GOT3 (cell line): Measurements from ENCODE around the gene CYP4F3.
"Not testable (repeated sequence)": the region's sequence is repeated elsewhere in the genome, so short reads cannot be mapped to it uniquely, and the experiment has no call there.

Source experiments
- DNase-seq: peaks from one replicate; lab custom pipeline; 2025; ENCODE audit warnings: mixed read lengths; lab: John Stamatoyannopoulos, UW

The CYP4F3 gene

GRCh38 chr19:15629003-15629880 lies 11.5 kb upstream of the CYP4F3 start:
- DNase-seq, result no peak

DNA sequence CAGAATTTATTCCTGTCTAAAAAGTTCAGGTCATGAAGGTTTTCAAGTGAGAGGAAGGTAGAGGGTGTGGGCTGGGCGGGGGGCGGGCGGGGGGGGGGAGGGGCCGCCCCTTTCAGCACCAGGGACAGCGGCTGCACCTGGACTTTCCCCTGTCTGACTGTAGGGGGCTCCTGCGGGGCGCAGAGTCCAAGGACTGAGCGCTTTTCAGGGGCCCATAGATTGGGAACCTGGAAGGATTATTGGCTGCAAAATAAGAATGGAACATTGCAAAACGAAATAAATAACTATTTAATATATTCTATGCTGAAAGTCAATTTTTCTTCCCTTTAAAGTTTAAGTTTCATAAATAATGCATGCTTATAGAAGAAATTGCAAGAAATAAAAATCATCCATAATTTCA lies 8.9 kb upstream of the CYP4F3 start:
- no peak for DNase-seq

DNA sequence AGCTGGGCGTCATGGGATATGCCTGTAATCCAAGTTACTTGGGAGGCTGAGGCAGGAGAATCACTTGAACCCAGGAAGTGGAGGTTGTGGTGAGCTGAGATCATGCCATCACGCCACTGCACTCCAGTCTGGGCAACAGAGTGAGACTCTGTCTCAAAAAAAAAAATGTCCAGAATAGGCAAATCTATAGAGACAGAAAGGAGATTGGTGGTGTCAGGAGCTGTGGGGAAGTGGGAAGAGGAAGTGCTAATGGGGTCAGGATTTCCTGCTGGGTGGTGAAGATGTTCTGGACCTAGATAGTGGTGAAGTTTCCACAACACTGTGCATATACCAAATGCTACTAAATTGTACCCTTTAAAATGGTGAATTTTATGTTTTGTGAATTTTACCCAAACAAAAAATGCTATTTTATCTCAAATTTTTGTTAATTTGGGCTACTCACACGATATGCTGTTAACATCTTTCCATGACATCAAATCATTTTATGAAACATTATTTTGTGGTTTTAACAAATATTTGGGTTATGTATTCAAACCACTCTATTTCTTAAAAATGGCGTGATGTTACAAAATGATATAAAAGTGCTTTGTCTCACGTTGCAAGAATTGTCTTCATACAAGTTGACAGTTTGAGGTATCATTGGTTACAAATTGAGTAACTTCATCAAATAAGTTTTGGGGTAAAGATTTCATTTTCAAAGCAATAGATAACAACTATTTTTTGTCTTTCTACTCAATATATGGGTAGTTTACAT lies 7.4 kb upstream of the CYP4F3 start:
- DNase-seq, result no peak

GRCh38 chr19:15634105-15634504 lies 6.6 kb upstream of the CYP4F3 start:
- DNase-seq, result no peak

DNA sequence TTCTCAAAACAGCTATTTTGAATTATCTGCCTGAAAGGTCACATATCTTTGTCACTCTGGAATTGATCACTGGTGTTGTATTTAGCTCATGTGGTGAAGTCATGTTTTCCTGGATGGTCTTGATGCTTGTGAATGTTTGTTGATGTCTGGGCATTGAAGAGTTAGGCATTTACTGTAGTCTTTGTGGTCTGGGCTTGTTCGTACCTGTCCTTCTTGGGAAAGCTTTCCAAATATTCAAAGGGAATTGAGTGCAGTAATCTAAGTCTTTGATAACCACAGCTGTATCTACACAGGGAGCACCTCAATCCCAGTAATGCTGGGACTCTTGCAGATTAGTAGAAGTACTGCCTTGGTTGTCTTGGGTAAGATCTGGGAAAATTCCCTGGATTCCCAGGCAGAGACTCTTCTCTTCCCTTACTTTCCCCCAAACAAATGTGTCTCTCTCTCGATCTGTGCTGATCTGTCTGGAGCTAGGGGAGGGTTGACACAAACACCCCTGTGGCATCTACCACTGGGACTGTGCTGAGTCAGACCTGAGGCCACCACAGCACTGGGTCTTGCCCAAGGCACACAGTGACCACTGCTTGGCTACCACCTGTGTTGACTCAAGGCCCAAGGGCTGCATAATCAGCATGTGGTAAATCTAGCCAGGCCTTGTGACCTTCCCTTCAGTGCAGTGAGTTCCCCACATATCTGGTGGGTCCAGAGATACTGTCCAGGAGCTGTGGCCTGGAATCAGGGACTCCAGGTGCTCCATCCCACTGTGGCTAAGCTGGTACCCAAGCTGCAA lies 5.5 kb upstream of the CYP4F3 start:
- no peak for DNase-seq

DNA sequence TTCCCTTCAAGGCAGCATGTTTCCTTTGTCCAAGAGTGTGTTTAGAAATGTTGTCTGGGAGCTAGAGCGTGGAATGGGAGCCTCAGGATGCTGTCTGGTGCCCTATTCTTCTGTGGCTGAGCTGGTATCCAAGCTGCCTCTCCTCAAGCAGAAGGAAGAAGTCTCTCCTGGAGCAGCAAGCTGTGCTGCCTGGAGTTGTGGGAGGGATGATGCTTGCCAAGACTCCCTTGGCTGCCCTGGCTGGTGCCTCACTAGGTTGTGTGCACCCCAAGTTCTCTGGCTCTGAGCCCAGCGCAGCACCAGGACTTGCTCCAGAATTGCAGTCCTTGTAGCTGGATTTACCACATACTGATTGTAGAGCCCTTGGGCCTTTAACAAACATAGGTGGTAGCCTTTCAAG lies 4.7 kb upstream of the CYP4F3 start:
- no peak for DNase-seq

- DNase-seq, result no peak
Observed at GRCh38 chr19:15639596-15639995, 1.1 kb upstream of the CYP4F3 start.

DNA sequence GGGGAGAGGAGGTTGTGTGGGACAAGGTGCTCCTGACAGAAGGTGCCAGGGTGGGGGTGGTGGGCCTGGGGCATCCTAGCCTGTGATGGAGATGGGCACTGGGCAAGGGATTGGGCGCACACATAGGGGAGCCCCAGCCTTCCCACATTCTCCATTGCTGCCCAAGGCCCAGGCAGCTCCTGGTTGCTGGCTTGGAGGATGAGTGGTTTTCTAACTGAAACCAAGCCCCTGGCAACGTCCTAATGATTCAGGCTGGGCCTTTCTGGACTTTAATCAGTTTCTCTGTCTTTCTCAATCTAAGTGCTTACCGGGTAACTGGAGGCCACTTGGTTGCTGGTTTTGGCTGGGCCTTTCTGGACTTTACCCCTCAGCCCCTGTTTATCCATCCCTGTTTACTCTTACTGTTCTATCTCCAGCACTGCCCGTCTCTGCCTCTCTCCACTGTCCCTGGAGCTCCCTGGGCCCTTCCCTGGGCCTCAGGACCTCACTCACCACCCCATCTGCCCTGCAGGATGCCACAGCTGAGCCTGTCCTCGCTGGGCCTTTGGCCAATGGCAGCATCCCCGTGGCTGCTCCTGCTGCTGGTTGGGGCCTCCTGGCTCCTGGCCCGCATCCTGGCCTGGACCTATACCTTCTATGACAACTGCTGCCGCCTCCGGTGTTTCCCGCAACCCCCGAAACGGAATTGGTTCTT lies 354 bp downstream of the CYP4F3 start:
- DNase-seq, result no peak

GRCh38 chr19:15641901-15642491 lies 1.3 kb downstream of the CYP4F3 start:
- DNase-seq, result no peak

DNA sequence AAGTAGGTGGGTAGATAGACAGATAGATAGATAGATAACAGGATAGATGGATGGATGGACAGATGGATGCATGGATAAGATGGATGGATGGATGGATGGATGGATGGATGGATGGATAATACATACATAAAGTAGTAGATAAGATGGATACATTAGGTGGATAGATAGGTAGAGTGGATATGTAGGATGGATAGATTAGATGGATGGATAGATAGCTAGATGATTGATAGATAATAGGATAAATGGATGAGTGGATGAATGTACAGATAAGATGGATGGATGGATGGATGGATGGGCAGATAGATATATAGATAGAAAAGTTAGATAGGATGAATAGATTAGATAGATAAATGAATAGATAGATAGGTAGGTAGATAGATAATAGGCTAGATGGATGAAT lies 2.1 kb downstream of the CYP4F3 start:
- DNase-seq, result no peak

DNA sequence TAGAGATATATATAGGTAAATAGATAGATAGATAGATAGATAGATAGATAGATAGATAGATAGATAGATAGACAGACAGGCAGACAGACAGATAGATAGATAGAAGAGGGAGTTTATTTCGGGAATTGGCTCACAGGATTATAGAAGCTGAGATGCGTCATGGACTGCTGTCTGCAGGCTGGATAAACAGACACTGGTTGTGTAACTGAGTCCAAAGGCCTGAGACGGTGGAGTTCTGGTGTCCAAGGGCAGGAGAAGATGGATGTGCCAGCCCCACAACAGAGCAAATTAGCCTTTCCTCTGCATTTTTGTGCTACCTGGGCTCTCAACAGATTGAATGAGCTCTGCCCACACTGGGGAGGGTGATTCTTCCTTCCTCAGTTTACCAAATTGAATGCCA lies 2.7 kb downstream of the CYP4F3 start:
- no peak for DNase-seq

- DNase-seq, result no peak
Observed at GRCh38 chr19:15644066-15644741, 3.5 kb downstream of the CYP4F3 start.

DNA sequence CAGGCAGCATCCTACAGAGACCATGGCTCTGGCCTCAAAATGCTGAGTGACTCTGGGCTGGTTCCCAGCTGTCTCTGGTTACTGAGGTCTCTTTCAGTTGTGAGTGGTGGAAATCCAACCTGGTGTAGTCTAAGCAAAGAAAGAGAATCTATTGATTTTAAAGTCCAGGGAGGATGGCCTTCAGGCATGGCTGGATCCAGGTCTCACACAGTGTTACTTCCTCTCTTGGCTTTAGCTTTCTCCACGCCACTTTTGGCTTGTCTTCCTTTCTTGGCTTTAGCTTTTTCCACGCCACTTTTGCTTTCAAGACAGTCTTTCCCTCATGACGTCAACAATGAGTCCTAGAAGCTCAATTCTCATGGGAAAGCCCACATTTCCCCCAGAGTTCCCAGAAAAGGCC lies 4.1 kb downstream of the CYP4F3 start:
- DNase-seq, result no peak

DNA sequence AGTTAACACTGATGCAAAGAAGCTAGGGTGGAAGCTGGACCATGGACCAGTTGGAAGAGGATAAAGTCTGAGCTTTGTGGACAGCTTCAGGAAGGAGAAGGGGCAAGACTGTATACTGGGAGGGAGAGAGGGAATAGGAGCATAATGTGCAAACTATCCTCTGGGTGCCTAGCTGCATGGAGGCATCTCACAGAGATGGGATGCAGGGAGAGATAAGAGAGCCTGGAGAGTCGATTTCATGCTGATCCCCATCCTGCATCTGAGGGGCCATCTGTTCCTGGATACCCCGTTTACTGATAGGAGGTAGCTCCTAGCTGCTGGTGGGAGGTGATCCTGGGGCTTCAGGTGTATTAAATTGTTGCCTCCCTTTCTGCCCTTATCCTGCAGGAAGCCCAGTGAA lies 8.8 kb downstream of the CYP4F3 start:
- no peak for DNase-seq

DNA sequence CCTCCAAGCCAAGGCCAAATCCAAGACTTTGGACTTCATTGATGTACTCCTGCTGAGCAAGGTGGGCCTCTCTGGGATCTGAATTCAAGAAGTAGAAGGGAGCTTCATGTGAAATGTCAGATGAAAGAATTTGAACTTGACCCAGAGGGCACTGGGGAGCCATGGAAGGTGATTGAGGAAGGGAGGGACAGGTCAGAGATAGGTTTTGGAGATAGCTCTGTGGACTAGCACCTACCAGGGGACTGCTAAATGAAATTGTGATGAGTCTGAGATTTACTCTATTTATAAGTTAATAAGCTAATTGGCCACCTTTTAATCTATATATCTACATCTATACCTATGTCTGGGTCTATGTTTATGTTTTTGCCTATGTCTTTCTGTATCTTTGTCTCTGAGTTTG lies 9.4 kb downstream of the CYP4F3 start:
- not testable (repeated sequence) for DNase-seq

GRCh38 chr19:15651791-15652190 lies 11.1 kb downstream of the CYP4F3 start:
- no peak for DNase-seq

GRCh38 chr19:15652559-15653278 lies 12.0 kb downstream of the CYP4F3 start:
- no peak for DNase-seq

- no peak for DNase-seq
Observed at GRCh38 chr19:15656467-15656866, 15.8 kb downstream of the CYP4F3 start.

- DNase-seq, result no peak
Observed at GRCh38 chr19:15663247-15663646, 22.6 kb downstream of the CYP4F3 start.

DNA sequence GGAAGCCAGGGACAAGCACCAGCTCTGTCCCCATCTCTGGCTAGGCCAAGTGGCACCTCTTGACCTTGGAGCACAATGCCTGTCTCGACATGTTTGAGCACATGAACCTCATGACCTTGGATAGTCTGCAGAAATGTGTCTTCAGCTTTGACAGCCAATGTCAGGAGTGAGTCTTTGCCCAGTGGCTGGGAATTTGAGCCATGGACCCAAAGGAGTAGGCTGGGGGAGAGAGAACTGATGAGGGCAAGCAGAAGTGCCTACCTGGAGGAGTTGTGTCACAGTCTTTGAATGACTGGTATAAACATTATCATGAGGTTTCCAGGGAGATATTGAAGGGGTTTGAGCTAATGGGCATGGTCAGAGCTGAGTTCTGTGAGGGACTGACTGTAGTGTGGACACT lies 25.5 kb downstream of the CYP4F3 start:
- DNase-seq, result no peak
